Trophoblast cell (in vitro differentiated cells and primary cell): Measurements from ENCODE around the gene SEMA3C.

Experiments used
- DNase-seq, 2 donors: peaks; one replicate each; pipeline ENCODE4 v3.0.0-alpha.2; 2016
- H2AFZ ChIP-seq: 2 replicates; pipeline ENCODE4 v1.6.1; 2013; ENCODE audit warnings: low read length, moderate library complexity, mild to moderate bottlenecking; ENCODE audit not compliant: insufficient read depth, poor library complexity
- H2AK5ac ChIP-seq: 2 replicates; pipeline ENCODE4 v1.6.1; 2013; ENCODE audit warnings: mild to moderate bottlenecking, low read length
- H2BK120ac ChIP-seq: 2 replicates; pipeline ENCODE4 v1.6.1; 2013; ENCODE audit warnings: low read length, mild to moderate bottlenecking, moderate library complexity; ENCODE audit not compliant: insufficient read depth, poor library complexity
- H2BK12ac ChIP-seq: 2 replicates; pipeline ENCODE4 v1.6.1; 2013; ENCODE audit warnings: mild to moderate bottlenecking, low read length, moderate library complexity
- H2BK5ac ChIP-seq: 2 replicates; pipeline ENCODE4 v1.6.1; 2013; ENCODE audit warnings: low read length, low read depth, moderate library complexity, mild to moderate bottlenecking; ENCODE audit not compliant: poor library complexity
- H3K14ac ChIP-seq: 2 replicates; pipeline ENCODE4 v1.6.1; 2013; ENCODE audit warnings: mild to moderate bottlenecking, low read length
- H3K18ac ChIP-seq: 2 replicates; pipeline ENCODE4 v1.6.1; 2013; ENCODE audit warnings: mild to moderate bottlenecking, low read length
- H3K23ac ChIP-seq: 2 replicates; pipeline ENCODE4 v1.6.1; 2013; ENCODE audit warnings: low read length
- H3K27ac ChIP-seq: 2 replicates; pipeline ENCODE4 v1.5.1; 2013; ENCODE audit warnings: low read depth, mild to moderate bottlenecking, inconsistent platforms, low read length, moderate library complexity
- H3K27me3 ChIP-seq: 2 replicates; pipeline ENCODE4 v1.6.1; 2013; ENCODE audit warnings: inconsistent platforms, mild to moderate bottlenecking, low read length, moderate library complexity; ENCODE audit not compliant: insufficient read depth
- H3K36me3 ChIP-seq, 2 experiments: 1 replicate in 1 of 2; 2 replicates in 1 of 2; pipeline ENCODE4 v1.6.1; 2013; ENCODE audit warnings: low read length in 2 of 2, mild to moderate bottlenecking in 2 of 2, moderate library complexity in 1 of 2; ENCODE audit not compliant: insufficient read depth in 2 of 2, control insufficient read depth in 1 of 2
- H3K4ac ChIP-seq: 2 replicates; pipeline ENCODE4 v1.6.1; 2013; ENCODE audit warnings: low read depth, mild to moderate bottlenecking, low read length, moderate library complexity
- H3K4me1 ChIP-seq, 2 experiments: 1 replicate in 1 of 2; 2 replicates in 1 of 2; pipeline ENCODE4 v1.6.1; 2013; ENCODE audit warnings: low read length in 2 of 2, mild to moderate bottlenecking in 2 of 2, moderate library complexity in 1 of 2; ENCODE audit not compliant: insufficient read depth in 2 of 2, control insufficient read depth in 1 of 2
- H3K4me2 ChIP-seq: 2 replicates; pipeline ENCODE4 v1.6.1; 2013; ENCODE audit warnings: inconsistent platforms, mild to moderate bottlenecking, low read length, moderate library complexity
- H3K4me3 ChIP-seq: 2 replicates; pipeline ENCODE4 v1.5.1; 2013; ENCODE audit warnings: mild to moderate bottlenecking, low read depth, low read length, inconsistent platforms
- H3K79me1 ChIP-seq: one replicate; pipeline ENCODE4 v1.6.1; 2013; ENCODE audit warnings: low read length
- H3K79me2 ChIP-seq: 2 replicates; pipeline ENCODE4 v1.6.1; 2013; ENCODE audit warnings: low read length, mild to moderate bottlenecking; ENCODE audit not compliant: control insufficient read depth, insufficient read depth, poor library complexity
- H3K9ac ChIP-seq: 2 replicates; pipeline ENCODE4 v1.6.1; 2013; ENCODE audit warnings: mild to moderate bottlenecking, low read length
- H3K9me3 ChIP-seq: 2 replicates; pipeline ENCODE4 v1.6.1; 2013; ENCODE audit warnings: low read depth, mild to moderate bottlenecking, control low read depth, inconsistent platforms, low read length; ENCODE audit not compliant: insufficient read depth
- H4K12ac ChIP-seq: 2 replicates; pipeline ENCODE4 v1.6.1; 2013; ENCODE audit warnings: low read depth, mild to moderate bottlenecking, low read length, moderate library complexity
- H4K8ac ChIP-seq: 2 replicates; pipeline ENCODE4 v1.6.1; 2013; ENCODE audit warnings: low read depth, mild to moderate bottlenecking, low read length, moderate library complexity
- H4K91ac ChIP-seq: one replicate; pipeline ENCODE4 v1.6.1; 2013; ENCODE audit warnings: low read depth, mild to moderate bottlenecking, low read length, moderate library complexity
- WGBS: extraction: QIAGEN DNeasy Blood & Tissue Kit; methylation state at CpG from one replicate; pipeline ENCODE4 v1.1.7; 2013; ENCODE audit warnings: missing lambda C conversion rate; ENCODE audit not compliant: insufficient read length, insufficient coverage; ENCODE audit errors: extremely low coverage; 5-methylcytosine and 5-hydroxymethylcytosine counted together

SEMA3C gene

GRCh38 chr7:80942261-80943041 is 23.6 kb upstream of the SEMA3C start:
- H2AK5ac ChIP-seq: no peak overlapping the region
- H3K23ac ChIP-seq: no peak overlapping the region
- no peak overlapping the region for H4K8ac ChIP-seq
- H3K14ac ChIP-seq: no peak overlapping the region
- H4K12ac ChIP-seq: no peak overlapping the region
- no CpG with 5 or more reads among the region's 2 CpGs for WGBS
- DNase-seq: peak; percentile 89 to 94
- no peak overlapping the region for H3K4me2 ChIP-seq
- peaks cover 7% of the 10 kb centered on the region for H3K79me1 ChIP-seq
- no peaks in the 10 kb centered on the region for H3K36me3 ChIP-seq
- no peaks in the 10 kb centered on the region for H3K9me3 ChIP-seq
- no peak overlapping the region for H3K4me3 ChIP-seq
- no peak overlapping the region for H3K4ac ChIP-seq
- no peaks in the 10 kb centered on the region for H3K4me1 ChIP-seq
- H3K79me2 ChIP-seq: no peaks in the 10 kb centered on the region
- no peak overlapping the region for H2BK12ac ChIP-seq
- H3K18ac ChIP-seq: no peak overlapping the region
- peak overlapping the region; percentile 87 for H3K27ac ChIP-seq
- H4K91ac ChIP-seq: peak overlapping the region; percentile 47
- H3K9ac ChIP-seq: no peak overlapping the region
- no peak overlapping the region for H2AFZ ChIP-seq
- peak overlapping the region; percentile 49 for H2BK5ac ChIP-seq
- H2BK120ac ChIP-seq: peak overlapping the region; percentile 72
- H3K27me3 ChIP-seq: no peaks in the 10 kb centered on the region

- H3K79me2 ChIP-seq: no peaks in the 10 kb centered on the region
- H2BK120ac ChIP-seq: no peak overlapping the region
- peaks cover 7% of the 10 kb centered on the region for H3K79me1 ChIP-seq
- H2BK5ac ChIP-seq: no peak overlapping the region
- no peak overlapping the region for H3K4me3 ChIP-seq
- no peak overlapping the region for H4K12ac ChIP-seq
- H2BK12ac ChIP-seq: peak overlapping the region; percentile 50
- no peak overlapping the region for H3K4me2 ChIP-seq
- no peak overlapping the region for H4K8ac ChIP-seq
- no peak overlapping the region for H2AK5ac ChIP-seq
- H3K14ac ChIP-seq: no peak overlapping the region
- no peak overlapping the region for H4K91ac ChIP-seq
- H3K27me3 ChIP-seq: no peaks in the 10 kb centered on the region
- WGBS: no CpG with 5 or more reads among the region's 4 CpGs
- H3K9ac ChIP-seq: no peak overlapping the region
- no peak overlapping the region for H3K18ac ChIP-seq
- H2AFZ ChIP-seq: no peak overlapping the region
- H3K9me3 ChIP-seq: no peaks in the 10 kb centered on the region
- no peaks in the 10 kb centered on the region for H3K4me1 ChIP-seq
- peak overlapping the region; percentile 64 for H3K27ac ChIP-seq
- no peak overlapping the region for H3K4ac ChIP-seq
- no peak overlapping the region for H3K23ac ChIP-seq
- no peaks in the 10 kb centered on the region for H3K36me3 ChIP-seq
- DNase-seq: peak; percentile 41 to 86
These were observed 22.4 kb upstream of the SEMA3C start for GRCh38 chr7:80941208-80941758.

DNA sequence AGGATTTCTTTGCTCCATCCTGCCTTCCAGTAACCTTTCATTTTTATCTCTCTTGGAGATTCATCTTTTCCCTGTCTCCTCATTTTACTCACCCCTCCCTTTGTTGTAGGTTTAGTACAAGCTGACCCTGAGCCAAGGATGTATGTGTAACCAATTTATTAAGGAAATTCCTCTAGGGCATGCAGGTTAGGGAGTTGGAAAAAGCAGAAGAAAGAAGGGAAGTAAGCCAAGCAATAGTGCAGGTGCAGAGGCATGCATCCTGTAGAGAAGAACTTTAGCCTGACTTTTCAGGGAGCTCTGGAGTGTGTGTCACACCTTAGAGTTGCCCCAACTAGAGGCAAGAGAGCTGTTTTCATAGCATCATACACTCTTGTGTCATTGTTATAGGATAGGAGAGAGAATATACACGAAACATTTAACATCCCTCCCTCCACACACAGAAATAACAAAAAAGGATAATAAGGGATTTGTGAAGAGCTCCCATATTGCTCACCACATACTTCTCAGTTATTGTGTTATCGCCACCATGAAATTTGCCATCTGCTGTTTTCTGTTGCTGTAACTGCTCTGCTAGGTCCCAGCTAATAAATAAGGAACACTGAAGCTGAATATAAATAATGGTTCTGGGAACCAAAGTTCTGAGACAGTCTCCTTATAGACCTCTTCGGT is 21.8 kb upstream of the SEMA3C start:
- Histone ChIP-seq H3K79me1 (peaks cover 7% of the 10 kb centered on the region), H2BK120ac (no peak overlapping the region), H3K27ac (peak overlapping the region; percentile 64), H4K91ac (no peak overlapping the region), H3K4me2 (no peak overlapping the region), H4K12ac (no peak overlapping the region), H2AFZ (no peak overlapping the region), H3K4me3 (no peak overlapping the region), H3K4ac (no peak overlapping the region), H3K14ac (no peak overlapping the region), H2BK5ac (no peak overlapping the region), H3K9ac (no peak overlapping the region), H4K8ac (no peak overlapping the region), H2BK12ac (peak overlapping the region; percentile 25), H3K18ac (no peak overlapping the region), H2AK5ac (no peak overlapping the region), H3K27me3 (no peaks in the 10 kb centered on the region), H3K36me3 (no peaks in the 10 kb centered on the region), H3K9me3 (no peaks in the 10 kb centered on the region), H3K79me2 (no peaks in the 10 kb centered on the region), H3K23ac (no peak overlapping the region), H3K4me1 (no peaks in the 10 kb centered on the region)
- DNase-seq: peak; percentile 12 to 50
- no CpG with 5 or more reads among the region's 3 CpGs for WGBS

- H3K27me3 ChIP-seq: no peaks in the 10 kb centered on the region
- no CpG with 5 or more reads among the region's 3 CpGs for WGBS
- no peaks in the 10 kb centered on the region for H3K9me3 ChIP-seq
- no peak overlapping the region for H2AFZ ChIP-seq
- no peak overlapping the region for H2BK120ac ChIP-seq
- no peak overlapping the region for H4K91ac ChIP-seq
- H3K36me3 ChIP-seq: no peaks in the 10 kb centered on the region
- H4K12ac ChIP-seq: no peak overlapping the region
- H2BK5ac ChIP-seq: no peak overlapping the region
- H2BK12ac ChIP-seq: no peak overlapping the region
- H3K79me2 ChIP-seq: no peaks in the 10 kb centered on the region
- H4K8ac ChIP-seq: no peak overlapping the region
- no peak overlapping the region for H3K4me3 ChIP-seq
- no peak overlapping the region for H3K23ac ChIP-seq
- H3K4ac ChIP-seq: no peak overlapping the region
- H3K4me1 ChIP-seq: no peaks in the 10 kb centered on the region
- no peak overlapping the region for H3K18ac ChIP-seq
- H3K14ac ChIP-seq: no peak overlapping the region
- no peak overlapping the region for H3K9ac ChIP-seq
- H3K4me2 ChIP-seq: no peak overlapping the region
- H2AK5ac ChIP-seq: no peak overlapping the region
- H3K79me1 ChIP-seq: peaks cover 3% of the 10 kb centered on the region
- no peak overlapping the region for H3K27ac ChIP-seq
- no peak for DNase-seq
These were observed 18.5 kb upstream of the SEMA3C start for GRCh38 chr7:80937336-80937735.
